GM08714 (cell line): Measurements from ENCODE around the gene MEPCE.
"Not testable (repeated sequence)": the region's sequence is repeated elsewhere in the genome, so short reads cannot be mapped to it uniquely, and the experiment has no call there.

ENCODE experiments used
- H3K4me3 ChIP-seq: fragments of 200-500 bp; sonication (Bioruptor generic); 2 replicates; pipeline ENCODE4 v1.5.1; 2014; ENCODE audit warnings: mild to moderate bottlenecking, low read length, inconsistent platforms
- ZNF274 ChIP-seq: IDR thresholded peaks from 2 replicates; pipeline ENCODE4 v1.6.1; 2012; ENCODE audit warnings: mild to moderate bottlenecking, low read depth, low read length

The MEPCE gene

GRCh38 chr7:100435401-100436304 lies 6.0 kb downstream of the MEPCE start:
- TF ChIP-seq ZNF274, result no peak

GRCh38 chr7:100437150-100438100 lies 7.8 kb downstream of the MEPCE start:
- no peak overlapping the region; the same call in 1 of the 2 replicates for H3K4me3 ChIP-seq
- no peak for TF ChIP-seq ZNF274

More at GRCh38 chr7:100435401-100436304, 6.0 kb downstream of the MEPCE start:
- H3K4me3 ChIP-seq, result peak overlapping the region; percentile 86

GRCh38 chr7:100438172-100438571 lies 8.5 kb downstream of the MEPCE start:
- no peak for TF ChIP-seq ZNF274
- no peak overlapping the region for H3K4me3 ChIP-seq

- H3K4me3 ChIP-seq, result not testable (repeated sequence)
These were observed 9.1 kb downstream of the MEPCE start for GRCh38 chr7:100438731-100439130.

- not testable (repeated sequence) for H3K4me3 ChIP-seq
These were observed 9.6 kb downstream of the MEPCE start for GRCh38 chr7:100439244-100439643.

GRCh38 chr7:100441641-100442535 lies 12.3 kb downstream of the MEPCE start:
- TF ChIP-seq ZNF274, result no peak
- H3K4me3 ChIP-seq, result no peak overlapping the region

GRCh38 chr7:100443096-100443840 lies 13.6 kb downstream of the MEPCE start:
- H3K4me3 ChIP-seq, result no peak overlapping the region
- no peak for TF ChIP-seq ZNF274

- H3K4me3 ChIP-seq, result no peak overlapping the region
- no peak for TF ChIP-seq ZNF274
These were observed 15.0 kb downstream of the MEPCE start for GRCh38 chr7:100444311-100445278.

GRCh38 chr7:100446040-100446439 lies 16.4 kb downstream of the MEPCE start:
- TF ChIP-seq ZNF274, result no peak

GRCh38 chr7:100447363-100447762 lies 17.7 kb downstream of the MEPCE start:
- not testable (repeated sequence) for H3K4me3 ChIP-seq

More at GRCh38 chr7:100446040-100446439, 16.4 kb downstream of the MEPCE start:
- H3K4me3 ChIP-seq, result no peak overlapping the region

- no peak overlapping the region for H3K4me3 ChIP-seq
- TF ChIP-seq ZNF274, result no peak
These were observed 19.7 kb downstream of the MEPCE start for GRCh38 chr7:100449190-100449795.

- no peak for TF ChIP-seq ZNF274
- H3K4me3 ChIP-seq, result no peak overlapping the region
These were observed 22.9 kb downstream of the MEPCE start for GRCh38 chr7:100452513-100452912.

GRCh38 chr7:100453854-100454253 lies 24.2 kb downstream of the MEPCE start:
- not testable (repeated sequence) for H3K4me3 ChIP-seq
